GM23248 (cell line): ENCODE results near the gene DNAH11.

Source experiments
- EZH2 ChIP-seq: fragments of 200-600 bp; sonication (generic); IDR thresholded peaks from 2 replicates; pipeline ENCODE4 v1.6.1; 2018; ENCODE audit warnings: antibody characterized with exemption, mild to moderate bottlenecking; ENCODE audit not compliant: insufficient read depth, poor library complexity, severe bottlenecking
- EZH2phosphoT487 ChIP-seq: fragments of 200-600 bp; sonication (generic); IDR thresholded peaks from 2 replicates; pipeline ENCODE4 v1.6.1; 2018; ENCODE audit warnings: antibody characterized with exemption, moderate library complexity, mild to moderate bottlenecking, low read depth; ENCODE audit not compliant: insufficient read depth

DNA sequence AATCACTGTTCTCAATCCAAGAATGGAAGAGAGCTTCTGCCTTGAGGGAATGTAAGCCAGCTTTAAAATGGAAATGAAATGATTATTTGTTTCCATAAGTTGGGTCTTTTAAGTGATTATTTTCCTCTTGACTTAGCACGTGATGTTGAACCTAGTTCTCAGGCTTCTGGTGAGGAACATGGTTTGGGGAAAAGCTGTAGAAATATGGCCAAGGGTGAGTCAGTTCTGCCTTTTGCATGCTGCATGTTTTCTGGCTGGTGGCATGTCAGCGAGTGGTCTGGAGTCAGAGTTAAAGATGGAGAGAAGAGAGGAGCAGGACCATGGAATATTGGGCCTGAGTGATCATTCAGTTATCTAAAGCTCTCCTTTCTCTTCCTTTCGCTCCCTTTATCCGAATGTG is 54.0 kb downstream of the DNAH11 start:
- TF ChIP-seq EZH2 (no peak), EZH2phosphoT487 (no peak)
